Measurements from ENCODE around the gene CLEC2D.
"Not testable (repeated sequence)": the region's sequence is repeated elsewhere in the genome, so short reads cannot be mapped to it uniquely, and the experiment has no call there.

Gene CLEC2D

DNA sequence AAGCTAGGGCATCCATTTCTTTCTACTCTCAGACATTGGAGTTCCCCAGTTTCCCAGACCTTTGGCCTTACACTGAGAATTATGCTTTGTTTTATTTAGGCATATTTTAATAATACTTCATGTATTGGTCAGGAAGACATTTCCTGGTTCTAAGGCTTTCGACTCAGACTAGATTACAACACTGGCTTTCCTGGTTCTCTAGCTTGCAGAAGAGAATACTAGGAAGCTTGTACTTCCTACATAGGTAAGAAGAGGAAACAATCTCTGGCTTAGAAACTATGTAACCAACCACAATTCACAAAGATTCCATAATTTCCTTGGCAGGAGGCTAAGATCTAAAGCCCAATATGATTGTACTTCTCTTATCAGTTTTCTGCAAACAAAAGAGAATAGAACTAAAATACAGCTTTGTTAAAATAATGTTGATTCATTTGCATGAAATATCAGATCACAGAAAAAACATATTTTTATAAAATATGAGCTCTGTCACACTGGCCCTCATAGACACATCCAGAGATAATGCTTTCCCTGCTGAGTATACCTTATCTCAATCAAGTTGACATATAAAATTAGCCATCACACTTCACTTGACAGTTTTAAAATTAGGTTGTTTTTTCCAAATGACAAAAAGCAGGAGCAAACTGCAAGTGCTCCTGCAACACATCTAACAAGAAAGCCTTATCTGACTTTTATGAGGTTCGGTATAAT lies 30.5 kb downstream of the CLEC2D start:
- DNase-seq (ENCODE audit: low spot score): no peak

DNA sequence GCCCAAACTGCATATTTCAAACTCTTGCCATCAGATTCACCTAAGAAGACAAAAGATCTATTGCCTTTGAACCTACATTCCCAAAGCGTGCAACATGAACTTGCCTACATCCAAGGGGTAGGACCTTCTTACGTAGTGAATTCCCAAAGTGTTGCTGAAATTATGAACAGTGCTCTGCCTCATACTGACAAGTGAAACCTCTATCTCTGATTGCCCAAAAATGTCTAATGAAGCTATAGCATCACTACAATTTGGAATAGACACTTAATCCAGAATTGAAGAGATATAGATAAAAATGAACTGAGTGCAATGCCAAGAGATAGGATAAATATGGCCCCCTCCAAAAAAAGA lies 31.1 kb downstream of the CLEC2D start:
- no peak for DNase-seq (ENCODE audit: low spot score)

DNA sequence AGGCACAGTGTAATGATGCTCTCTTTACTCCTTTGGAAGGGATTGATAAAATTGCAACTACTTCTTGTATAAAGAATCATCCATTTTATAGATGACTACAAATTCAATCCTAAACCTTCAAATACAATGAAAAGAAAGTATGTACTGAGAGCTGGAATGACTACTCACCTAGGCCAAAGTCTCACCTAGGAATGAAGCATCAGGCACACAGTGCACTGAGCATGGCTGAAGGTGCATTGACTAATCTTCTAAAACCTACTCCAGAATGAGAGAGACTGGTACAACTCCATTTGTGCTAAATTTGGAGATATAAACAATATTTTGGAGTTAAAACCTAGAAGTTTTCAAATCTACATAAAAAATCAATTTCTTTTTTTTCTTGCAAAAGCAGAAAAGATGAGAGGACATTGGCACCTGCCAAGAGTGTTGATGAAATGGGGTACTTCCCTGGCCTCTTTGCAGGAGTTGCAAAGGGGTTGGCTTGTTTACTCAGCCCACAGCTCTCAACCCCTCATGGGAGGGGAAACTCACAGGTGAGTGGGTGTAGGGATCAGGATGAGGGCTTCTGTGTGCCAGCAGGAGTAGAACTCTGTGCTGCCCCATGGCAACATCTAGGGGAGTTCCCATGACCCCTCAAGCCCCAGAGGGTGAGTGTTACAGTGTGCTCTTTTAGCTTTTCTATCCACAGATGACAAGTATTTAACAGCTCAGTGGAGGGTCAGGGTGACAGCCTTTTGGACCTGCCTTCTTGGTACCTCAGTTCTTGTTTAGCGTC lies 32.1 kb downstream of the CLEC2D start:
- DNase-seq (ENCODE audit: low spot score): no peak

DNA sequence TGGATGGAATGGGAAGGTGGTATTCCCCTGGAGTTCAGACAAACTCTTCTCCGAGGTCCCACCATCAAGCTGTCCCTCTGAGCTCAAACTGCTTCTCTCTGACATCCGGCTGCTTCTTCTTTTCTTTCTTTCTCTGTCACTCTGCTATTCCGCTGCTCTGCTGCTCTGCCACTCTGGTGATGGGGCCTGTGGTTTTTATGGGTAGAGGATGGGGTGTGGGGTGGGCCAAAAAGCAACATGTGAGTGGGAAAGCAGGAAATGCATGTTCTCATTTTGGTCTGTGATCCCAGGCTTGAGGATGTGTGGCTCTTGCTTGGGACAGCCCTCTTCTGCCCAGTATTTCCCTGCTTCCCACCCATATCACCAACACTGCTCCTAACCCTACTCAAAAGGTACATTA lies 32.7 kb downstream of the CLEC2D start:
- no peak for DNase-seq (ENCODE audit: low spot score)

DNA sequence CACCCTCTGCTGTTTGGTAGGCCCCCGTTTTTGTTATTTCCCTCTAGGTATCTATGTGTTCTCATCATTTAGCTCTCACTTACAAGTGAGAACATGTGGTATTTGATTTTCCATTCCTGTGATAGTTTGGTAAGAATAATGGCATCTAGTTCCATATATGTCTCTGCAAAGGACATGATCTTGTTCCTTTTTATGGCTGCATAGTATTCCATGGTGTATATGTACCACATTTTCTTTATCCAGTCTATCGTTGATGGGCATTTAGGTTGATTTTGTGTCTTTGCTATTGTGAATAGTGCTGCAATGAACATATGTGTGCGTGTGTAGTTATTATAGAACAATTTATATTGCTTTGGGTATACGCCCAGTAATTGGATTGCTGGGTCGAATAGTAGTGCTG lies 35.0 kb downstream of the CLEC2D start:
- DNase-seq (ENCODE audit: low spot score): not testable (repeated sequence)

DNA sequence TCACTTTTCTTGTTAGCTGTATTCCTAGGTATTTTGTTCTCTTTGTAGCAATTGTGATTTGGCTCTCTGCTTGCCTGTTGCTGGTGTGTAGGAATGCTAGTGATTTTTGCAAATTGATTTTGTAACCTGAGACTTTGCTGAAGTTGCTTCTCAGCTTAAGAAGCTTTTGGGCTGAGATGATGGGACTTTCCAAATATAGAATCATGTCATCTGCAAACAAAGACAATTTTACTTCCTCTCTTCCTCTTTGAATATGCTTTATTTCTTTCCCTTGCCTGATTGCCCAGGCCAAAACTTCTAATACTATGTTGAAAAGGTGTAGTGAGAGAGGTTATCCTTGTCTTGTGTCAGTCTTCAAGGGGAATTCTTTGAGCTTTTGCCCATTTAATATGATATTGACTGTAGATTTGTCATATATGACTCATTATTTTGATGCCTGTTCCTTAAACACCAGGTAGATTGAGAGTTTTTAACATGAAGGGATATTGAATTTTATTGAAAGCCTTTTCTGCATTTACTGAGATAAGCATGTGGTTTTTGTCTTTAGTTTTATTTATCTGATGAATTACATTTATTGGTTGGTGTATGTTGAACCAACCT lies 36.7 kb downstream of the CLEC2D start:
- DNase-seq (ENCODE audit: low spot score): no peak

DNA sequence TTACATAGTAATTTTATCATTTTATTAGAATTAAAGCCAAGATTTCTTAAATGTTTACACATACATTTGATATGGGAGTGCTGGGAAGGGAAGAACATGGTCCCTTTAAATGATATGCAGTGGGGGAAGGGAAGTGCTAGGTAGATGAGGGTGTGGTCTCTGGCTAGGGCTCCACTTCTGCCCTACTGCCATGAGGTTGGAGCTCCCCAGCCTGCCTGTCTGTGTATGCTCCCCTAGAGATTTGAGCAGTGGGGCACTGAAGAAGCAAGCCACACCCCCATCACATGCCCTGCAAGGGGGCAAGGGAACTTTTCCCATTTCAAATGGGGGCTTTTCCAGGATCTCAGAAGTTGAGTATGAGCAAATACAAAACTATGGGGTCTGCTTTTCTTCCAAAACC lies 37.8 kb downstream of the CLEC2D start:
- DNase-seq (ENCODE audit: low spot score): no peak

DNA sequence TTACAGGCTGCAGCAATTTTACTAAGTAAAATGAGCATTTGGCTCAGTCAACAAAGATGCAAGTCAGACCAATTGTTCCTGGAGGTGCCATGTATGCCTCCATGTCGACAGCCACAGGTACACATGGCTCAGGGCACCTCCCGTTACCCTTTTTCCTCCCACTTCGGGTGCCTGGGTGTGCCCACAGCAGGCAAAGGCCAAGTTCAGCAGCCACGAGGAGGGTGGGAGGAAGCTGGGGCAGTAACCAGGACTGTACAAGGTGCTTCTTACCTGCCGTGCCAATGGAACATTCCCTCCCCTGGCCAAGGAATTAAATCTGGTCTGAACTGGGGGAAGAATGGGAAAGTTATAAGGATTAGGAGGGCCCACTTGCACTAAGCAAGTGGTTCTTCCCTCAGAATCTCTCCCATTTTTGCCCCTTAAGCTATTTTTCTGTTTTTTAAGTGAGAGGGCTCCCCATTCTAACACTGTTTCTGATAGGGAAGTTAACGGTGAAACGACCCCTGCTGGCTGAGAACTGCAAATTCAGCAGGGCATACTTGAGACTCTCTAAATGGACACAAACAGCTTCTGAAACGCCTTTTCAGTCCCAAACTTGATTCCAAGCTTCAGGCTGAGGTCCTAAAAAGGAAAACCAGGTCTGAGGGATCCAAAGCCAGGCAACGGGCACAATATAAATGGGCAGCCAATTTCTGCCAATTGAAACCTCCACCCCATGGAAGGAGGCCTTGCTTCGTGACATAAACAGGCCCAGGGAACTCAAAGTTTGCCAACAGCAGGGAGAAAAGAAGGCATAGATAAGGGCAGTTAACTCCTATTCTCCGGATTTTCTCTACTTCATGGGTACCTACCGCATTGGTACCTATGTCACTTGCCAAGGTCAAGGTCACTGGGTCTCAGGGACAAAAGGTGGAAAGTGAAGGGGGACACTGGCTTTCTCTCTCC lies 38.6 kb downstream of the CLEC2D start:
- peak; percentile 26 for DNase-seq (ENCODE audit: low spot score)

DNA sequence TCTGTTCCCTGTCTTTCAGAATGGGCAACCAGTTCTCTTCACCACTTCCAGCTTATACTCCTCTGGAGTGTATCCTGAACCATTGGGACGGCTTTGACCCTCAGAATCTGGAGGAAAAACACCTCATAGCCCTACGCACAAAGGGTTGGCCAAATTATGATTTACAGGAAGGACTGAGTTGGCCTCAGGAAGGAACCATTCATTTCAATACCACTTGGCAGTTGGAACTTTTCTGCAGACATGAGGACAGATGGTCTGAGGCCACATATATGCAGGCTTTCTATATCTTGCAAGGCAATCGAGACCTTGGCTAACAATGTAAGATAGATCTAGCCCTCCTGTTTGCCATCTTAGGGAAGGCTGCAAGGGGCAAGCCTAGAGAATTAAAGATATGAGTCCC lies 39.3 kb downstream of the CLEC2D start:
- DNase-seq (ENCODE audit: low spot score): no peak

DNA sequence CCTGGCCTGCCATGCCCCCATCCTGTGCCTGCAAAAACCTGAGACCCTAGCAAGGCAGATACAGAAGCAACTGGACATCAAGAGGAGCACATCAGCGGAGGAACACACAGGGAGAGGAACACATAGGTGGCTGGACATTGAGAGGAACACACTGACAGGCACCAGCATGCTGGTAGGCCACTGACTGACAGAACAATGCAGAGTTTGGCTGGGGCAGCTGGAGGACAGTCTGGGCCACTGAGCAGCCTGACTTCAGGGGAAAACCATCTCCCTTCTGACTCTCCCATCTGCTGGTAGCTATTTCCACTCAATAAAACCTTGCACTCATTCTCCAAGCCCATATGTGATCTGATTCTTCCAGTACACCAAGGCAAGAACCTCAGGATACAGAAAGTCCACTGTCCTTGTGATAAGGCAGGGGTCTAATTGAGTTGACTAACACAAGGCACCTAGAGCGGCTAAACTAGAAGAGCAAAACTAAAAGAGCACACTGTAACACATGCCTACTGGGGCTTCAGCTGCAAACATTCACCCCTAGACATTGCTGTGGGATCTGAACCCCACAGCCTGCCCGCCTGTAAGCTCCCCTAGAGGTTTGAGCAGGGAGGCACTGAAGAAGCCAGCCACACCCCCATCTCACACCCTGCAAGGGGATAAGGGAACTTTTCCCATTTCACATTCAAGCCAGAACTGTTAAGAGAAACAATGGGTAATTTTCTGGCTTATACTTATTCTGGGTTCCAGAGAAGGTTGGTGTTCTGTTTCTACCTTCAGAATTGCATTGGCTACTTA lies 41.3 kb downstream of the CLEC2D start:
- no peak for DNase-seq (ENCODE audit: low spot score)

DNA sequence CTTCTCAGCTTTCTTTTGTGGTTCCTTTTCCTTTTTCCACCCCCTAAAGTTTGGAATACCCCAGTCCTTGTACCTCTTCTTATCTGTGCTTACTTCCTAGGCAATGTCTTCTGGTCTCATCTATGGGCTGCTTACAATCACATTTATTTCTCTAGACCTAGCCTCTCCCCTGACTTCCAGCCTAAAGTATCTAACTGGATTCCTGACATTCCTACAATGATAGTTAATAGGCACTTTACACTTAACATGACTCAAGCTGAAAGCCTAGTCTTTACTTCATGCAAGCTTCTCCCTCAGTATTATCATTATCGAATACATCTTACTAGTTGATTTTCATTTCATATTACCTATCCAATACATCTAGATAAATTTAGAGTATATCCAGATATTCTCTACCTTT lies 42.2 kb downstream of the CLEC2D start:
- DNase-seq (ENCODE audit: low spot score): no peak

DNA sequence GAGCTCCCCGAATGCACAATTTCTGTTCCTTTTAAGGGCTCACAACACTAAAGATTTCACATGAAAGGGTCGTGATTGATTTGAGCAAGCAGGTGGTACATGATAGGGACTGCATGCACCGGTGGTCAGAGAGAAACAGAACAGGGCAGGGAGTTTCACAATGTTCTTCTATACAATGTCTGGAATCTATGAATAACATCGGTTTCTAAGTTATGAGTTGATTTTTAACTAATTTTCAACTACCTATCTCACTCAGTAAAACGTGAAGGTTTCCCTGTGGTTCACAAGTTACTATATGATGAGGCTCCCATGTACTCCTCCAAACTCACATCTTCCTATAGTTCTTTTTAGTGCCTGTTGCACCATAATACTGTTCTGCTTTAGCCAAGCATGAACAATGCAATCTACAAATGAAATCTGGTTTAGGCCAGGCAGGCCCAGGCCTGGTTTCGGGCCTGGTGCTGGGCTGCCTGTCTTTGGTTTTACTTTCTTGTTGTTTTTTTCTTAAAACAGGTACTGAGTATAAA lies 43.6 kb downstream of the CLEC2D start:
- DNase-seq (ENCODE audit: low spot score): not testable (repeated sequence)

DNA sequence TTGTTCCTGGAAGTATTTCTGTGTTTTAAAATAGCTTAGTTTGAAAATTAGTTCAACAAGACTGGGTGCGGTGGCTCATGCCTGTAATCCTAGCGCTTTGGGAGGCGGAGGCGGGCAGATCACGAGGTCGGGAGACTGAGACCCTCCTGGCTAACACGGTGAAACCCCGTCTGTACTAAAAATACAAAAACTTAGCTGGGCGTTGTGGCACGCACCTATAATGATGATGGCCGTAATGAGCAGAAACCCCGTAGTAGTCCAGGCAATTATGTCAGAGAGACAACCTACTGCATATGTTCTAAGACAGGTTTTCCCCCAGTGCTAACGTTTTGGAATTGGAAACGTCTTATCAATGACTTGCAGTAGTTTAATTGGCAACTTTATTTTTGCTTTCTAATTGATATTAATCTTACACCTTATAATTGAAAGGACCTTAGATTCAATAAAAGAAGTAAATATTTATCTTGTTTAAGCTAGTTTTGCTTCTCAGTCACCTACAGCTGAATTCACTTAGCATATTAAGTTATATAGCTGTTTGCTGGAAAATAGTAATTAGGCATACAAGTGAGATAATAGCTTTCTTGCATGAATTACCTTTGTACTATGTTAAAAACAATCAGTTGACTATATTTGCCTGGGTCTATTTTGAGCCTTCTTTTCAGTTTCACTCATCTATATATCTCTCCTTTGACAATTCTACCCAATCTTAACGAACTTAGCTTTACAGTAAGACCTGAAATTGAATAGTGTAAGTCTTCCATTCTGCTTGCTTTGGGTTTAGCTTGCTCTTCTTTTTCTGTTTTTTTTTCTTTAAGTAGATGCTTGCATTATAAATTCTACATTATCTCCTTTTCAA lies 47.8 kb downstream of the CLEC2D start:
- DNase-seq (ENCODE audit: low spot score): no peak

DNA sequence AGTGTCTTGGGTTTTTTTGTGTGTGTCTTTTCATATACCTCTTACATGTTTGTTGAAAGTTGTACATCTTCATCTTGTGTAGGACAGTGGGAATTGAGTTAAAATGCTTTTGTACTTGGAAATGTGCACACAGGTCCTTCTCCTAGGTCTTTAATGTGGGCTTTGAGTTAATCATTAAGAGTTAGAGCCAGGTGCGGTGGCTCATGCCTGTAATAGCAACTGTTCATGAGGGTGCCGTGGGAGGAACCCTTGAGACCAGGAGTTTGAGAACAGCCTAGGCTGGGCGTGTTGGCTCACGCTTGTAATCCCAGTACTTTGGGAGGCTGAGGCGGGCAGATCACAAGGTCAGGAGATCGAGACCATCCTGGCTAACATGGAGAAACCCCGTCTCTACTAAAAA lies 49.5 kb downstream of the CLEC2D start:
- no peak for DNase-seq (ENCODE audit: low spot score)

DNA sequence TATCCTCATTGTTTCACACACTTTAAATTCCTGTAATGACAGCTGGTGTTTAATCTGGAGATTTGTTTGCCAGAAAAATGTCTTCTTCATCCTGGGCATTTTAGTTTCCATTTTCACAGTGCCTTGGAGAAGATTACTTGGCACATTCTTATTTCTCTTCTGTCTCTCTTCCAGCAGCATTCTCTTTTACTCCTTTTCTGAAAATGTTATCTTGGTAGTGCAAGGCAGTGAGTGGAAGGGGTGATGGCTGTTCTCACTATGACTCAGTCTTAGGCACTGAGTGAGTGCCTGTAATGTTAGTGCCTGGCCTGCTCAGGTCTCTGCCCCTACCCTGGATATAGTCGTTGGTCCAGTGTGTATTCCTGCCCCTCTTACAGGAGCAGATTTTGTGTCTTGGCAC lies 50.3 kb downstream of the CLEC2D start:
- no peak for DNase-seq (ENCODE audit: low spot score)

DNA sequence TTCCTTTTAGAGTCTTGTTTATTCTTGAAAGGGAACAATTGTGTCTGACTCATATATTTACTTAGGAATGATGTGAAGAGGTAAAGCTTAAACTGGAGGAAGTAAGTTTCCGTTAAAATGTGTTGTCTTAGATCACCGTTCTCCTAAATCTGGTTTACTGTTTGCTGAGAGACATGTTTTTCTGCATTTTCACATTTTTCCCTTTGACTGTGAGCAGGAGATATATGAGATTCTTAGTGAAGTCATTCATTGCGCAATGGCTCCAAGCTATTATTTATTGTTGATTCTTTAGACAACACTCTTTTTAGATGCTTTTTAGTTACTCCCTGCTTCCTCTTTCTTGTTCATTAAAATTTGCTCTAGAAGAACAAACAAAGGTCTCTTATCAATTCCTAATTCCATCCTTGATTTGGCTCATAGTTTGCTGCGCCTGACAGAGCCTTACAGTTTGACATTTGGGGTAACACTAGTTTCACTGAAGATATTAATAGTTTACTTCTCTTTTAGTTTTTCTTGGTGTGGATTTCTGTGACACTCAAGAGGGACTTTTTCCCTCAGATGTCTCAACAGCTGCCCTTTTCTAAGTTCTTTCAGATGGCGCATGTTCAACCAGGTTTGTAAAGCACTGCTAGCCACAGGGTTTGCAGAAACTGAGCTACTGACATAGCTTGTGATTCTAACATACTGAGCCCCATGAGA lies 52.0 kb downstream of the CLEC2D start:
- no peak for DNase-seq (ENCODE audit: low spot score)

DNA sequence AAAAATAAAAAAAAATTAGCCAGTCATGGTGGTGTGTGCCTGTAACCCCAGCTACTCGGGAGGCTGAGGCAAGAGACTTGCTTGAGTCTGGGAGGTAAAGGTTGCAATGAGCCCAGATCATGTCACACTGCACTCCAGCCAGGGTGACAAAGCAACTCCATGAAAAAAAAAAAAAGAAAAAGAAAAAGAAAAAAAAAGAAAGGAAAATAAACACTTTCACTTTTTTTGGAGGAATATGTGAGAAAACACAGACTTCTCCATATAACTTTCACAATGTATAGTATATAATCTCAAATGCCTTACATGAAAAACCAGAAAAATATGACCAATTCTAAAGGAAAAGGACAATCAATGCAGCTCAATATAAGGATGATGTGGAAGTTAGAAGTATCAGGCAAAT lies 54.5 kb downstream of the CLEC2D start:
- DNase-seq (ENCODE audit: low spot score): no peak

DNA sequence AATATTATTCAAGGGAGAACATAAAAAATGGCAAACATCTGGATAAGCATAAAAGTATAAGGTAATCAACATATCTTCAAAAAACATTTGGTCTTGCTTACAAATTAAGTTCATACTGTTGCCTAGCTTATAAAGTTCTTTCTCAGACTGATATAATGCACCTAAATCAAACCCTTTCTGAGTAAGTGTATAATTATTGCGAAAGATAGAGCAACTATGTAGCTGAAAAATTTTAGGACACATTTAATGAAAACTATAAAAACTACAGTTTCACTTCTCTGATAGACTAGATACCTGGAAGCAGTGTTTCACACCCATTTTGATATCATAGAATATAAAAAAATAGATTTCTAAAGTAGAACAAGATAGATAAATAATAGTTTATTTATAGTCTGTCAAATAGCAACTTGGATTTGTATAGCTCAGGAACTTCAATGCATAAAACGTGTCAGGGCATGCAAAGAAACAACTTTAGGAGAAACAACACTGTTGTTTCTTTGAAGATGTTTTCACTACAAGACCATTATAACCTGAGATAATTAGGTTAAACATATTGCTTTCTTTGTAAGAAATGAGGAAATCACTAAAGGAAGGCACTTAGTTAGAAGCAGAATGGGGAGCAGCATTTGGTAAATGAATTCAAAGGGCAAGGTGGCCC lies 55.8 kb downstream of the CLEC2D start:
- DNase-seq (ENCODE audit: low spot score): no peak

DNA sequence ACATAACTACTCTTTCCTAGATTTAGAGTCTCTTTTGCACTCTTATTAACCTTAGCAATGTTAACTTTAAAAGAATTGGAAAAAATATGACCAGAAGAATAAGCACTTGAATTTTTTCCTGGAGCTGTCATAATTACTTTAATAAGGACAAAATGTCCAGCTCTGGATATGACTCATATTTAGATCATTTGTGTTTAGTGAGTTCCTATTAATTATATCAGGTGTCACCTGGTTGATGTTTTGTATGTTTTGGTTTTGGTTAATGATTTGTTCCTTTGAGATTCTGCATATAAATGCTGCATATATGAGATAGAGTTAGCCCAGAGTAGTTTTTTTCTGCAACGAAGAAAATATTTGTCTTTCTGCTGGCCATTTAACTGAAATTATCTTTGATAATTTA lies 58.3 kb downstream of the CLEC2D start:
- DNase-seq (ENCODE audit: low spot score): no peak

Data from hepatic stellate cell (primary cell).